Head of caudate nucleus (tissue), 42 donors: Measurements from ENCODE around the gene ZSWIM9.

ENCODE experiments used
- DNase-seq, 42 donors: peaks; one replicate each; pipeline versions ENCODE4 v3.0.0 to v3.0.0-alpha.2; 2020 to 2021; ENCODE audit warnings: mixed read lengths in 7 of 42
- intact Hi-C: fragments of 100-400 bp; cut with DNase I; formaldehyde crosslinking; loops from one replicate; pipeline ENCODE4 v1.15.0; 2022

ZSWIM9 gene

DNA sequence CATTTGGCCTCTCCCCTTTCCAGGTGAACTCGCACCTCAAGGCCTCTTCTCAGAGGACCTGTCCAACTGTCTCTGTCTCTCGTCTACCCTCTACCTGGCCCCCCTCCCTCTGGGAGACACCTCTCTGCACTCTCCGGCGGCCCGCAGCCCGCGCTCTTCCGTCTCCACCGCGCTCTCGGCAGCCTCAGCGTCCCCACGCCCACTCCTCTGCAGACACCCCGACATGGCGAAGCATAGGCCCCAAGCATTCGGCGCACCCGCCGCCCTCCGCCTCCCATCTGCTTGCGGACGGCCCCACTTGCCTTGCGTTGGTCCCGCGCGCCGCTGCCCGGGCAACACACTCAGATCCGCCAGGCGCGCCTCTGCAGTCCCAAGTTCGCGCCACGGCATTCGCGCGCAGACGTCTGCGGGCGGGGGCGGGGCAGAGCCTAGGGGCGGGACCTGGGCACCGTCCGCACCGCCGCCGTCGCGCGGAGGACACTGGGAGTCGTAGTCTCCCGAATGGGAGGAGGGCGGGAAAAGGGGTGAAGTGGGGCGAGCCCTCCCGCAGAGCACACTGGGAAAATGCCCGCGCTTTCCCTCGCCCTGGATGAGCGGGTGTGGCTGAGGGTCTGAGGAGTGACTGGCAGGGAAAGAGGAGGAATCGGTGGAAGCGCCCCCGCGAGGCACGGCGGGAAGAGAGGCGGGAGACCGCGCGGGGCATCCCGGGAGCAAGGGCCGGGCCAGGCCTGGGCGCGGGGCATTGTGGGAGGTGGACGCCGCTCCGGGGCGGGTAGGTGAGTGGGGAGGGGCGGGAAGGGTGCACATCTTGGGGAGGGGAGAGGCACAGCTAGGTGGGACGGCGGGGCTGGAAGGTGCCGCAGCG, at the start of gene ZSWIM9, which contains the start of gene LIG1:
Gene ZSWIM9 (plus strand): TSS at position 742 of the 865 bp plus-strand sequence. CDS start 1,123 bp downstream, outside the sequence.
Gene LIG1 (minus strand): TSS at position 406 of the 865 bp plus-strand sequence. CDS start 4,778 bp downstream, outside the sequence.
- DNase-seq, result peak; percentile 88 to 98 (median 96)
- intact Hi-C loops, result loop anchor here (2.0 kb wide), 1 partner anchor 33 kb away; no protein-coding TSS in a partner anchor

DNA sequence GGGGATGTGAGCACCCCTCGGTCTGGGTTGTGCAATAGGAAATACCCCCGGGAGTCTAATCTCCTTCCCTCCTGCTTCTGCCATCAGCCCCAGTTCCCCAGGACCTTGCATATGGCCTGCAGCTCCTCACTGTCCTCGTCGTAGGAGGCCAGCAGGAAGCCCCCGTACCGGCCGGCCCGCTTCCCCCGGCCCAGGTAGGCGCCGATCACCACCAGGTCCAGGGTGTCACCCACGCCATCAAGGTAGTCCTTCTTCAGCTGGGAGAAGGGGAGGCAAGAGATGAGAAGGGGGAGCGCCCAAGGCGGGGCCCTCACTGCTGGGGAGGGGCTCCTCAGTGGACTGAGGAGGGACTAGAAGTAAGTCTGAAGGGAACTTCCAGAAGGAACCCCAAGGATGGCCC, 49.4 kb upstream of the ZSWIM9 start:
- intact Hi-C loops, result no loop called here
- DNase-seq, result no peak

DNA sequence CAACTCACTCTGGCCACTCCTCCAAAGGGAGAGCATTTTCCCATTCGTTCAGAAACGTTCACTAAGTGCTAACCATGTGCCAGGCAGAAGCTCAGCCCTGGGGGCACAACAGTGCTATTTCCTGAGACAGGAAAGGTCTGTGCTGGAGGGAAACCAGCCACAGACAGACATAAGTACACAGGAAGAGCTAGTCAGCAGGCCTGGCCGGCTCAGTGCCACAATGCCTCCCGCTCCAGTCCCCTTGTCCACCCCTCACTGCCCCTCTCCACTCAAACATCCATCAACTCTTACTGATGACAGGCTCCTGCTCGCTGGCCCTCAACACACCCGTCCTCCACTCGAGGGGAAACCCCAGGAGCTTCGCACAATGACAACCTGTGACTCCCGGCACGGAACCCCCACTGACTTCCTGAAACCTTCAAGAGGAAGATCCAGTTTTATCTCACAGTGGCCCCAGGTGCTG, 48.5 kb upstream of the ZSWIM9 start:
- intact Hi-C loops, result no loop called here
- peak in 1 of 42 donors; percentile 28 for DNase-seq

DNA sequence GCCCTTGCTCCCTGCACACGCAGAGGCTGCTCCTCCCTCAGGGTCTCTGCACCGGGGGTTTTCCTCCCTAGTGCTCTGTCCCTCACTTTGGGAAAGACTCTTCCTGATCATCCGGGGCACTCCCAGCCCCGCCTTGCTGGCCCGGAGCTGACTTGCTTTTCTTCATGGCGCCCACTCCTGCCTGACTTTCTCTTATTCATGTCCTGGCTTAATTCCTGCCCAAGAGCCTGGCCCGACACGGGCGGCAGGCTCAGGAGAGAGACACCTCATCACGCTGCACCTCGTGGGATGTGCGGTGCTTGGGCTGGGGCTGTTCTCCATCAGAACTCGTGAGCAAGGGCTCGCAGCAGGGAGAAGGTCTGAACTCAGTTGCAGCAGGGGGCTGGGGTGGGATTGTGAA, 48.1 kb upstream of the ZSWIM9 start:
- intact Hi-C loops, result no loop called here
- no peak for DNase-seq

DNA sequence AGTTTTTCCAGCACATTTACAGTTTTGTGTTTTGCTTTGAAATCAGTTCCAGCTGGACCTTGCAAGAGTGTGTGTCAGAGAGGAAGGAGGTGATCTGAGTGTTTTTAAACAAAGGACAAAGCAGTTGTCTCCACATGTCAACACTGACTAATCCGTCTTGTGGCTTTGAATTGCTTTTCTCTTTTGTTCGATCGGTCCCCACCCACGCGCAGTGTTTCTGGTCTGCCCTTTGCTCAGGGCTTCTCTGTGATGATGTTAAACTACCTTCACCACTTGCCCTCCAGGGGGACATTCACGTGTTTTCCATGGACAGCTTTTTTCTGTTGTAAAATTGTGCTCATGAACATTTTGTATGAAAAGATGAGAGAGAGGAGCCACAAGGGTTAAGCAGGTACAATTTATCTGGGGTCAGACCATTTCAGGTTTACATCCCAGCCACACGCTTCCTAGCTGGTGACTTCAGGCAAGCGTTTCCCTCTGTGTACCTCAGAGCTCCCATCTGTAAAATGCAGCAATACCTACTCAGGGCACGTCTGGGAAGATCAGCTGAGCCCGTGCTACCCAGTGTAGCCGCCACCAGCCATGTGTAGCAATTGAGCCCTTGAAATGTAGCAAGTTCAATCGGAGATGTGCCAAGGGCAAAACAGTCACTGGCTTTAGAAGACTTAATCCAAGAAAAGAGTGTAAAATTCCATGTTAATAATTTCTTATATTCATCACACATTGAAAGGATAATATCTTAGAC, 46.4 kb upstream of the ZSWIM9 start:
- DNase-seq, result peak in 17 of 42 donors; percentile 15 to 71 (median 35)
- intact Hi-C loops, result no loop called here

DNA sequence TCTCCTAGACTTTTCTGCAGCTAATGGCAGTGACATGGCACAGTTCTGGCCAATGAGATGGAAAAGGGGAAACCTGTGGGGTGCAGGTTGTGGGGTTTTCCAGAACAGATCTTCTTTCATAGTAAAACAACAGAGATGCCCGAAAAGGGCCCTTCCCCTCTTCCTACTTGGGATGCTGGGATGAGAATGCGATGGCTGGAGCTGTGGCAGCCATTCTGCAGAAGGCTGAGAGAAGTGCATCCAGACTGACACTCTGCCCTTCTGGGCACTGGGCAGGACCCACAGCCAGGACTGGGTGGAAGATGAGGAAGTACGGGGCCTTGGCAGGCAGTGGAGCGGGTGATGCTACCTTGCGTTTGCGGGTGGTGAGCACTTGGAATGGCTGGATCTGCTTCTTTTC, 42.9 kb upstream of the ZSWIM9 start:
- no peak for DNase-seq

DNA sequence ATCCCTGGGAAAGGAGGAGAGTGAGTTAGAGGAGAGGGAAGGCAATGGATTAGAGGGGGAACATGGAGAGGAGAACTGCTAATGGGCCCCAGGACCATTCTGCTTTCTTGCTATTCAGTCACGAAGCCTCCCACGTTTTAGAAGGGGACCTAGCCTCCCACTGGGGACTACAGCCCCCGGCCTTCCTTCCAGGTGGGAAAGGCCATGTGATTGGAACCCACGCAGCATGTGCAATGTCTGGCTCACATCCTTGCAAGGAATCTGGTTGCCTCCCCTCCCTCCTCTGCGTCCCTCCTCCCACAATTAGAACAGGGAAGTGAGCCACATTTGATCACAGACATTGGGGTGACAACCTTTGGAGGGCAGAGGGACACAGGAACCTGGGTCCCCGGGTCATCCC, 37.4 kb upstream of the ZSWIM9 start:
- DNase-seq, result peak in 14 of 42 donors; percentile 18 to 74 (median 31)
- intact Hi-C loops, result no loop called here

More for the DNA sequence above, 42.9 kb upstream of the ZSWIM9 start:
- intact Hi-C loops, result no loop called here

DNA sequence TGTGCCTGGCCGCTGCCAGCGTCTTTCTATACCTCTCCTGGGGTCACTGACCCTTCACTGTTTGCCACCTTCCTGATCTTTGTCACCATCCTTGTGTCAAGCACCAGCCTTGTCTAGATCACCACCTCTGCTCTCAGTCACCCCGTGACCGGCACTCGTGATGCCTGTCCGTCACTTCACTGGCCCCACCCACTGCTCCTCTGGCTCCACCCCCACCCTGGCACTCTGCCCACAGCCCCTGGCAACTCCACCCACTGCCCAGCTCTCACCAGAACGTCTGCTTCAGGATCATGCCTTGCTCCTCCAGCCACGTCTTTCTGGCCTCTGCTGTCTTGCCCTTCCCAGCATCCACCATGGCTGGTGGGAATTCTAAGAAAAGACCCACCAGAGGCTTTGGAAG, 35.1 kb upstream of the ZSWIM9 start:
- intact Hi-C loops, result no loop called here
- DNase-seq, result peak in 1 of 42 donors; percentile 44

DNA sequence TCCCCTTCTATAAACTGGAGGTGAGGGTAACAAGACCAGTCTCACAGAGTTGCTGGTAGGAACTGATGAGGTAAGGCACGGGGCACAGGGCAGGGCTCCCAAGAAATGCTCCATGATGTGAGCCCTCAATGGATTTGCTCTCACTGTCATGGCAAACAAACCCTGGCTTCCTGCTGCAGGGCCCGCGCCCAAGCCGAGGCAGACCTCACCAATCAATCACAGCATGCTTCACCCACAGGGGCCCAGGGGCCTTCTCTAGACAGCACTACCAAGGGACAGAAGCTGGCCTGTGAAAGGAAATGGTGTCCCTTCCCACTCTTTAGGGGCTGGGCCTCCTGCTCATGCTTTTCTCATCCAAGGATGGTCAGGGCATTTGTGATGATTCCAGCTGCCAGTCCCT, 33.9 kb upstream of the ZSWIM9 start:
- no peak for DNase-seq

DNA sequence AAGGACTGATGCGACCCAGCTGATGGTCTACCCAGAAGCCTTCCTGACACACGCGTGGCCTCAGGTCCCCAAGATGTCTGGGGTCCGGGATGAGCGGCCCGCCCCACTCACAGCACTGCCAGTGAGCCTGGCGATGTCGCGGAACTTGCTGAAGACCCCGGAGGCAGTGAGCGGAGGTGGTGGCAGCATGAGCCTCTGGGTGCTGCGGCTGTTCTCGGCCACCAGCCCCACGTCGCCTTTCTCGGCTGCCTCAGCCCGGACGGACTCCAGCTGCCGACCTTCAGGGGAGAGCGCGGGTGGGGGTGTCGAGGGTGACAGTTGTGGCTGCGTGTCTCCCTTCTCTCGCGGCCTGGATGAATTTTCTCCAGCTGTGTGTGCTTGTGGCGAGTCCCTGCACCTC, 33.1 kb upstream of the ZSWIM9 start:
- intact Hi-C loops, result no loop called here
- no peak for DNase-seq

More for the DNA sequence above, 33.9 kb upstream of the ZSWIM9 start:
- intact Hi-C loops, result no loop called here

DNA sequence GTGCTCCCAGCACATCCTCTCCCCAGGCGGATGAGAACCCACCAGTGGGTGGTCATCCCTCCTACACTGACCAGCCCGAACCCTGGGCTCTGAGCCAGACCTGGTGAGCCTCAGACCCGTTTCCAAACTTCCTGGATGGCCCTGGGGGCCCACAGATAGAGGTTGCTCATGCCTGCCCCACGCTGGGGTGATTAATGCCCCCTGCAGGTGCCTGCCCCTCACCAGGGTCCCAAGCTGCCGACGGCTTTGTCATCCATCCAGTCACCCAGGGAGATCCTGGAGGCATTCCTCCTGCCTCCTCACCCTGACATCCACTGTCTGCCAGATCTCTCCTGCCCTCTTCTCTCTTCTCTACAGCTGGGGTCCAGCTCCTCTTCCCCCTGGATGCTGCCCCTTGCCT, 31.4 kb upstream of the ZSWIM9 start:
- DNase-seq, result no peak
- intact Hi-C loops, result no loop called here

DNA sequence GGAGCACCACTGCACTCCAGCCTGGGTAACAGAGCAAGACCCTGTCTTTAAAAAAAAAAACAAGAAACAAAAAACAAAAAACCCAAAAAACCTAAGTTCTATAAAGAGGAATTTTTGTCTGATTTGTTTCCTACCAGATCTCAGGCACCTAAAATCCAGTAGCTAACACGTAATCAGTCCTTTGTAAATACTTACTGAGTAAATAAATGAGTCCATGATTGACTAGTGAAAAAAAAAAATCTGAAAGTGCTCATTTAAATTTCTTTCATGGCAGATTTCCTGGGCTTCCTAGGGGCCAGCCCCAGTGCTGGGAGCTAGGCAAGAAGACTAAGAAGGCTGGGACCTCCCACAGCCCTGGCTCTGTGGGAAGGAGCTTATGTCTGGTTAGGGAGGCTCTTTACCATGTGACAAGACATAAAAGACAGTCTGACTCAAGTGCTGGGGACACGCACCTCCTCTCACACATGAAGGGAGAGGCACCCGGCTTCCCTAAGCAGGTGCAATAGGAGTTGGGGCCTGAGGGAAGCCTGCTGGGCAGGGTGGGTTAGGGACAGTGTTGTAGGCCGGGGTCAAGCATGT, 22.8 kb upstream of the ZSWIM9 start:
- peak in 39 of 42 donors; percentile 17 to 87 (median 56) for DNase-seq
- intact Hi-C loops, result no loop called here

DNA sequence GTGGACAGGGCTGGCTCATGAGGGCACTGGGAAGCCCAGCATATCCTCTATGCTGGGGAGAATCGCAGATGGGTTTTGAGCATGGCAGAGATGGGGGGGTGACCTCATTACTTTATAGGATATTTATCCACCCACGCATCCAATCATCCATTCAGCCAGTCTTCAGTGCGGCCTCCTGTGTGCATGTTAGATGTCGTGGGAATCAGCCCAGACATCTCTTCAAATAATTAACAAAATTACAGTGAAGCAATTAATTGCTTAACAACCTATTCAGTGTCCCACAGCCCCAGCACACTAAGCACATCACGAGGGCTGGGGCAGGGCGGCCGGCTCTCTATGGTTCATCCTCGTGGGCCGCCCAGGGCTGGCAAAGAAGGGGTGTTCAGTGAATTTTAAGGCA, 21.9 kb upstream of the ZSWIM9 start:
- DNase-seq, result no peak
- intact Hi-C loops, result no loop called here

DNA sequence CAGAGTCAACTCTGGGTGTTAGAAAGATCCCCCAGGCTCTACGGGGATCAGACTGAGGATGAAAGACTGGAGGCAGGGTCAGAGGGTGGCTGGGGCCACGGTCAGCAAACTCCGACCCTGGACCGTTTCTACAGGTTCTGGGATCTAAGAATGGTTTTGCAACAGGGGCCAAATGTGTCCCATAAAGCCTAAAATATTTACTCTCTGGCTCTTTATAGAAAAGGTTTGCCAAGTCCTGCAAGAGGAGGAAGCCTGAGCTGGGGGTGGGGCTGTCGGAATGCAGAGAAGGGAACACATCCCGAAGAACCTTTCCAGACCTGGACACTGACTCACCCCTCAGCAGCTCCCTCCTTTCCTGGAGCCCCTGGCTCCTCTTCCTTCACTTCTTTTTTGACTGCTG, 21.1 kb upstream of the ZSWIM9 start:
- no peak for DNase-seq
- intact Hi-C loops, result no loop called here

DNA sequence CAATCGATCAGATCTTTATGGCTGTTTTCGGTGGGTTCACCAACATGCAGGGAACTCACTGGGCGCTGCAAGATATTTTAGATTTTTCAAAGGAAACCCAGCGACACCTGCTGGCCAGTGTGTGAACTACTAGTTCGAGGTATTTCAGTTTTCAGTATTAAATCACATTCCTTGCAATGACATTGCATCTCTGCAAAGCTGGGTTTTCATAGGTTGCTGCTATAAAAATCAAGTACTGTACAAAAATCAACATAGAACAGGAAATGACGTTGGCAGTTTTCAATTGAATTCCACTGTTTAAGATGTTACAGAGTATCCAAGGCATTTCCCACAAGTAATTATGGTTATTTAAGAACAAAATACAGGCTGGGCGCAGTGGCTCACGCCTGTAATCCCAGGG, 17.9 kb upstream of the ZSWIM9 start:
- peak; percentile 21 to 92 (median 80) for DNase-seq
- intact Hi-C loops, result loop anchor here (5.0 kb wide), 1 partner anchor 45 kb away; no protein-coding TSS in a partner anchor

DNA sequence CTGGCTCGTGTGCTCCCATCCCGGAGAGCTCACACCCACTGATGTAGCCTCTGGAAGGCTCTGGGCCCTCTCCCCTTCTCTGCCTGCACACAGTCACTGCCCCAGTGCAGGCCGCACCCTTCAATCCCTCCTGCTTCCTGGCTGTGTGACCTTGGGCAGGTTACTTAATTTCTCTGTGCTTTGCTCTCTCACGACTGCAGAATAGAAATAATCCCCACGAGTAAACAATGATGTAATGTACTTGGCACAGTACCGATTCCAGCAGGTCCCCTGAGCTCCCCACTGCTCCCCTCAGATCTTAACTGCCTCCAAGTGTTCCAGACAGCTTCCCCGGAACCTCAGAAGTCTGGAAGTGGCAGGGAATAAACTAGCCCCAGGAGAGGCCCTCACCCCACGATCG, 16.5 kb upstream of the ZSWIM9 start:
- no peak for DNase-seq
- intact Hi-C loops, result loop anchor here (5.0 kb wide), 1 partner anchor 47 kb away; no protein-coding TSS in a partner anchor

DNA sequence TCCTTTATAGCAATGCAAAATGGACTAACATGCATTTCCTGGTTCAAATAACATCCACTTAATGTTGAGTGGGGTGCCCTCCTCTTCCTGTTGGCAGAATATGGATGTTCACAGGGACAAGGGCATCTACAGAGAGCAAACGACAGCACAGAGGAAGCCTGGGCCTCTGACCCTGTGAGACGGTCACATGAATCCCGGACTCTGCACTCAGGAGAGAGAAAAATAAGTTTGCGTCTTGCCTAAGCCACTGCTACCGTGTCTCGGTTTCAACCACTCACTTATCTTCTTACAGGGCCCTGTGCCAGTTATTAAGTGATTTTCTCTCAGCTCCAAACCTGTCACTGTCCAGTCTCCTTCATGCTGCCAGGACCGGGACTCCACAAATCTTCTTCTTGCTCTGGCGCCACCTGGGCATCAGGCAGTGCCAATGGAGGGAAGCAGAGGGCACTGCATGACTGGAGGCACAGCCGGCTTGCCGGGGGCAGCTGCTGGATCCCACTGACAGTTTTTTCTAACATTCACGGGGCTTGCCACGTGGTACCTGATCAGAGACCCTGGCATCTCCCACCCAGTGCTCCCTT, 12.2 kb upstream of the ZSWIM9 start:
- intact Hi-C loops, result no loop called here
- no peak for DNase-seq

DNA sequence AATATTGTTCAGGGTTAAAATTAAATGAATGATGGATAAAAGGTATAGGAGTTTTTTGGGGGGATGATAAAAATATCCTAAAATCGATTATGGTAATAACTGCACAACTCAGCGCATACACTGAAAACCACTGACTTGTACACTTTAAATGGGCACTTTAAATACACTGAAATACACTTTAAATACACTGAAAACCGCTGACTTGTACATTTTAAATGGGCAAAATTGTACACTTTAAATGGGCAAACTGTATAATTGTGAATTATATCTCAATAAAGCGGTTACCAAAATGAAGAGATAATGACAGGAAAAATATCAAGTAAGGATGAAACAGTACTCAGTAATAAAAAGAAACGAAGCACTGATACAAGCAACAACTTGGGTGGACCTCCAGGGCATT, 1.8 kb upstream of the ZSWIM9 start:
- intact Hi-C loops, result no loop called here
- DNase-seq, result no peak

DNA sequence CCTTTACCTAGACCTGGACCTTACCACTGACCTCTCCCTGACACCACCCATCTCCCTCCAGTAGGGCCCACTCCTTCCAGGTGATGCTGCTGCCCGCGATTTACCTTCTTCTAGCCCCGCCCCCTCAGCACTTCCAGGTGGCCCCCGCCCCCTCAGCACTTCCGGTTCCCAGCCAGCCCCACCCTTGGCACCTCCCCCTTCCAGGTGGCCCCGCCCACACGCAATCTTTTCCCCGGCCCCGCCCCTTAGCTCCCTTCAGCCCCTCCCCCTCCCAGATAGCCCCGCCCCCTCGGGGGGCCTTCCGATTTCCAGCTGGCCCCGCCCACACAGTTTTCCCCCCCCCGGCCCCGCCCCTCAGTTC, 922 bp upstream of the ZSWIM9 start:
- intact Hi-C loops, result no loop called here
- peak in 38 of 42 donors; percentile 18 to 75 (median 53) for DNase-seq
